Measurements from ENCODE around the gene COBL. TPM values are rescaled to one million over a fixed set of nuclear protein-coding genes. Genes with fewer than 3 reads are reported as not detected.

COBL gene
- total RNA-seq, 1 donor from 2014 or later = 0.05 TPM

GRCh38 chr7:51175316-51175991 is 141.2 kb downstream of the COBL start:
- Mint-ChIP-seq H3K27ac (ENCODE audit: unreplicated experiment) (no peak overlapping the region), H3K9me3 (no peaks in the 10 kb centered on the region), H3K27me3 (ENCODE audit: low read depth) (peaks cover 18% of the 10 kb centered on the region), H3K4me3 (no peak overlapping the region), H3K4me1 (no peaks in the 10 kb centered on the region), H3K36me3 (ENCODE audit: low read depth) (no peaks in the 10 kb centered on the region)
- TF ChIP-seq CTCF (conservative IDR thresholded peaks at IDR 0.05) = no peak
- no peak for DNase-seq (ENCODE audit: low read depth, low spot score)

GRCh38 chr7:51165337-51165736 is 151.3 kb downstream of the COBL start:
- Mint-ChIP-seq H3K27ac (ENCODE audit: unreplicated experiment) (no peak overlapping the region), H3K4me1 (peaks cover 4% of the 10 kb centered on the region), H3K9me3 (no peaks in the 10 kb centered on the region), H3K36me3 (ENCODE audit: low read depth) (no peaks in the 10 kb centered on the region), H3K4me3 (no peak overlapping the region), H3K27me3 (ENCODE audit: low read depth) (peaks cover 5% of the 10 kb centered on the region)
- DNase-seq (ENCODE audit: low read depth, low spot score) = no peak
- no peak for TF ChIP-seq CTCF (conservative IDR thresholded peaks at IDR 0.05)

- H3K36me3 Mint-ChIP-seq (ENCODE audit: low read depth) = no peaks in the 10 kb centered on the region
- peak; percentile 89 for TF ChIP-seq CTCF (conservative IDR thresholded peaks at IDR 0.05)
- H3K4me3 Mint-ChIP-seq = no peak overlapping the region
- H3K27ac Mint-ChIP-seq (ENCODE audit: unreplicated experiment) = no peak overlapping the region
- DNase-seq (ENCODE audit: low read depth, low spot score) = peak; percentile 92
- no peaks in the 10 kb centered on the region for H3K27me3 Mint-ChIP-seq (ENCODE audit: low read depth)
- H3K4me1 Mint-ChIP-seq = peaks cover 4% of the 10 kb centered on the region
- no peaks in the 10 kb centered on the region for H3K9me3 Mint-ChIP-seq
These were observed 153.8 kb downstream of the COBL start for GRCh38 chr7:51162724-51163329.

- no peaks in the 10 kb centered on the region for H3K27me3 Mint-ChIP-seq (ENCODE audit: low read depth)
- no peaks in the 10 kb centered on the region for H3K9me3 Mint-ChIP-seq
- no peaks in the 10 kb centered on the region for H3K36me3 Mint-ChIP-seq (ENCODE audit: low read depth)
- TF ChIP-seq CTCF (conservative IDR thresholded peaks at IDR 0.05) = no peak
- peaks cover 4% of the 10 kb centered on the region for H3K4me1 Mint-ChIP-seq
- DNase-seq (ENCODE audit: low read depth, low spot score) = no peak
- no peak overlapping the region for H3K27ac Mint-ChIP-seq (ENCODE audit: unreplicated experiment)
- no peak overlapping the region for H3K4me3 Mint-ChIP-seq
These were observed 154.7 kb downstream of the COBL start for GRCh38 chr7:51161937-51162336.

GRCh38 chr7:51160990-51161615 is 155.5 kb downstream of the COBL start:
- Mint-ChIP-seq H3K27me3 (ENCODE audit: low read depth) (no peaks in the 10 kb centered on the region), H3K36me3 (ENCODE audit: low read depth) (no peaks in the 10 kb centered on the region), H3K9me3 (no peaks in the 10 kb centered on the region), H3K4me3 (no peak overlapping the region), H3K4me1 (peaks cover 4% of the 10 kb centered on the region), H3K27ac (ENCODE audit: unreplicated experiment) (no peak overlapping the region)
- peak; percentile 97 for TF ChIP-seq CTCF (conservative IDR thresholded peaks at IDR 0.05)
- peak; percentile 73 for DNase-seq (ENCODE audit: low read depth, low spot score)

Data from neural crest cell (in vitro differentiated cells).